ENCODE data around the gene CMTM6.
"Not testable (repeated sequence)": the region's sequence is repeated elsewhere in the genome, so short reads cannot be mapped to it uniquely, and the experiment has no call there.

The CMTM6 gene

DNA sequence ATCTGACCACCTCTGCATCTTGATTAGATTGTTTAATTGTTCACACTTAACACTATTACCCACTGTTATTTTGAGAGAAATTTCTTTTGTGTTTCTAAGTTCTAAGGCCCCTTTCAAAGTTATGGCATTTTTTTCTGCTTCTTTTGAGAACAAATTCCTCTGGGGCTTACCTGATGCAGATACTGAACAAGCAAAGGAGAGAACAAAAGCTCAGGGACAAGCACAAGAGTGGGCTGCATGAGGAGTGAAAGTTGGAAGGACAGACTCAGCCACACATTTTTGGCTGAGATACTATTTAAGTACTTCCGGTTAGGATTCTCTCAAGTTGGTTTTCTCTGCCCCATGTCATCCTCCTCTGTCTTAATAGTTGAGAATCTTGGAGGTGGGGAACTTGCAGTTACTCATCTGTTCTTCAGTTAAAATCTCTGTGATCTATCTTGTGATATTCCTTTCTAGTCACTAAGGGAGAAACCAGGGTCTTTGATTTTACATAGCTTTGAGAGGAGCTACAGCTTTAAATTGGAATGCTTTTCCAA lies 54.7 kb downstream of the CMTM6 start:
- no peak for DNase-seq (ENCODE audit: low read depth in 2 of 2)

DNA sequence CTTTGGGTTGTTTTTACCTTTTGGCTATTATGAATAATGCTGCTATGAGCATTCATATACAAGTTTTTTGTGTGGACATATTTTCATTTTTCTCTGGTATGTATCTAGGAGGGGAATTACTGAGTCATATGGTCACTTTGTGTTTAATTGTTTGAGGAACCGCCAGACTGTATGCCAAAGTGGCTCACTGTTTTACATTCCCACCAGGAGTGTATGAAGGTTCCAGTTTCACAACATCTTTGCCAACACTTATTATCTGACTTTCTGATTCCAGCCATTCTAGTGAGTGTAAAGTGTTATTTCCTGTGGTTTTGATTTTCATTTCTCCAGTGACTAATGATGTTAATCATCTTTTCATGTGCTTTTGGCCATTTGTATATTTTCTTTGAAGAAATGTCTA lies 59.2 kb downstream of the CMTM6 start:
- DNase-seq (ENCODE audit: low read depth in 2 of 2): no peak

DNA sequence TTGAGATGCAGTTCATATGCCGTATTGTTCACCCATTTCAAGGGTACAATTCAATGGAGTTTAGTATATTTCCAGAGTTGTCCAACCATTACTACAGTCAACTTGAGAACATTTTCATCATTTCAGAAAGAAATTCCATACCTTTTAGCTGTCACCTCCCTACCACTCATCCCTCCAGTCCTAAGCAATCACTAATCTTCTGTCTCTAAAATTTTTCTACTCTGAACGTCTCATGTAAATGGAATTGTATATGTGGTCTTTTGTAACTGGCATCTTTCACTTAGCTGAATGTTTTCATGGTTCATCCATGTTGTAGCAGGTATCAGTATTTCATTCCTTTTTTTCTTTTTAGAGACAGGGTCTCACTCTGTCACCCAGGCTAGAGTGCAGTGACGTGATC lies 59.9 kb downstream of the CMTM6 start:
- no peak for DNase-seq (ENCODE audit: low read depth in 2 of 2)

DNA sequence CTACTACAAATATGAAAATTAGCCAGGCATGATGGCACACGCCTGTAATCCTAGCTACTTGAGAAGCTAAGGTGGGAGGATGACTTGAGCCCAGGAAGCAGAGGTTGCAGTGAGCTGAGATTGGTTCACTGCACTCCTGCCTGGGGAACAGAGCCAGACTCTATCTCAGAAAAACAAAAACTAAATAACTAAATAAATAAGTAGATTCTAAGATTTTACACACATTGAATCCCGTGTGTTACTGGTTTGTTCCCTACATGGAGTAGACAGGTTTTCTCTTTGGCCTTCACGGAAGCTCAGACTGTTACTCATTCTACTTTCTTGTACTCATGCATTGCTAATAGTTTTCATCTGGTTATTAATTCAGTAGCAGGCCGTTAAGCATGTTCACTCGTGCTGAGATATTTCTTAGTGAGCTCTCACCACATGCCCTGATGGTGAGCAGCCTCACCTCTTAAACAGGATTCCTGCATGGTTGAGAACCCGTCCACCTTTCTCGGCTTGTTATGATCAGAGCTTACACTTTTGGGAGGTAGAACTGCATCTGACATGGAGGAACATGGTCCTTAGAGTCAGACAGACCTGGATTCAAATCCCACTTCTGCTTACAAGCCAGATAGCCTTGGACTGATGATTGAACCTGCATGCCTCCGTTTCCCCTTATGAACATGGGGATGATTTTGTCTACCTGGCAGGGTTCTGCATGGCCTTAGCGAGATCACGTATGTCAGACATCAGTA lies 61.9 kb downstream of the CMTM6 start:
- no peak for DNase-seq (ENCODE audit: low read depth in 2 of 2)

DNA sequence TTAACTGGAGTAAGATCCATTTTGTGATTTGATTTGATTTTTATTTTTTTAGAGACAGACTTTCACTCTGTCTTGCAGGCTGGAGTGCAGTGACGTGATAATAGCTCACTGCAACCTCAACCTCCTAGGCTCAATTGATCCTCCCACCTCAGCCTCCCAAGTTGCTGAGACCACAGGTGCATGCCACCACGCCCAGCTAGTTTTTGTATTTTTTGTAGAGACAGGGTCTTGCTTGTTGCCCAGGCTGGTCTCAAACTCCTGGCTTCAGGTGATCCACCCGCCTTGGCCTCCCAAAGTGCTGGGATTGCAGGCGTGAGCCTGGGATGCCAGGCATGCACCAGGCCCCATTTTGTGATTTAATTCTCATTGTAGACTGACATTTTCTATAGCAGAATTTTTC lies 63.2 kb downstream of the CMTM6 start:
- not testable (repeated sequence) for DNase-seq (ENCODE audit: low read depth in 2 of 2)

DNA sequence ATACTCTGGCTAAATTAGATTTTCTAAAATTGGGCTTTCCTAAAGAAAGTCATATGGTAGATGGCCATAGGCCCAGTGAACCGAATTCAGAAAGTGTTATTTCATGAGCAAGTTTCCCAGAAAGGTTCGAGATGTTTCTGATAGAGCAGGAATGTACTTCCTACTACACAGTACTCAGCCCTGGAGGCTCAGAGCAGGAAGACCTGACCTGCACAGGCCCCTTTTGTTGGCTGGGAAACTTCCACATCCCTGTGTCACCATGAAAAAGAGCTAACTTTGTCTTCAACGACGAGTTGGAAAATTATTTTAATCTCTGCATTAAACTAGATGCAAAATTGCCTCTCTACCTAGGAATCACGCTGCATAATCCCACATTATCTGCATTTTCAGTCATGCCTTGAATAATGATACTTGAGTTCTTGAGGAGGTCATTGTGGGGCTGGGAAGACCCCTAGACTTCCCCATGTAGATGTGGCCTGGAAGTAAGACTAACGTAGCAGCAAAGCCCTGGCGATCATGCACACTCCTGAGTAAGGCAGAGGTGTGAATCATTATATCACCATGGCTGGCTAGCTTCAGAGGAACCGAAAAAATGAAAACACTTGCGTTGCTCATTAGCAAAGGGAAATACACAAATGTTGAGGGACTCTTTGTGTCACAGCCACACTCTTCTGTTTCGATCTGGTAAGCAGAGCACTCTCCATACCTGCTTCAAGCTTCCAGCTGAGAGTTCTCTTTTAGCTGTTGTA lies 63.9 kb downstream of the CMTM6 start:
- DNase-seq (ENCODE audit: low read depth in 2 of 2): no peak

DNA sequence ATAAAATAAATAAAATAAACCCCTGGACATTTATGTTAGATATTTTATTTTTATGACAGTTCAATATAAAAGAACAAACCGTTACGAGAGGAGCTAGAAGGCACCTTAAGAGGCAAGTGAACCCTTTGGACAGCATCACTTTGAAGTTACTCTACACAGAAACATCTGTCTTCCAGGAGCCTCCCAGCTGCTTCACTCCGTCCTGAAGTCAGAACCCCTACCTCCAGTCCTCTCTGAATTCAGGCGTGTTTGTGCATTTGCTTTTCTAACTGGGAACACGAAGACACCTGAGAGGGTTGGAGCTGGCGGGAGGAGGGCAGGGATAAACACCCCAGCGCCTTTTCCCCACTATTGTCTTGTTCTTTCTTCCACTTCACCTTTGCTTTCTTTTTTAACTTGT lies 64.8 kb downstream of the CMTM6 start:
- DNase-seq (ENCODE audit: low read depth in 2 of 2): no peak

DNA sequence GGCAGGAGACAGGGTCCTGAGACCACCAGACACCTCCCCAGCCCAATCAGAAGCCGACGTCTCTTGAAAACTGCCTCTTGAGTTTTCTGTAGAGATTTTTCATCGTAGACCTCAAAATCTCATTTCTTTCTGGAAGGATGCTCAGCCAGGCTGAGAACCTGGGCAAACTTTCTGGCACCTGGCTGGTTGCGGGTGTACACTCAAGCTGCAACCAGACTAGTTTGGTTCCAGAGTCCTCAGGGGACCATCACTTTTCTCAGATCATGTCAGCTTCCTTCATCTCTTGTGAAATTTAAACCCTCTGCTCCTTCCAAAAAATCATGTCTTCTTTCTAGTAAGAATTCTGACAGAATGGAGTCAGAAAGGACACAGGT lies 65.8 kb downstream of the CMTM6 start:
- no peak for DNase-seq (ENCODE audit: low read depth in 2 of 2)

DNA sequence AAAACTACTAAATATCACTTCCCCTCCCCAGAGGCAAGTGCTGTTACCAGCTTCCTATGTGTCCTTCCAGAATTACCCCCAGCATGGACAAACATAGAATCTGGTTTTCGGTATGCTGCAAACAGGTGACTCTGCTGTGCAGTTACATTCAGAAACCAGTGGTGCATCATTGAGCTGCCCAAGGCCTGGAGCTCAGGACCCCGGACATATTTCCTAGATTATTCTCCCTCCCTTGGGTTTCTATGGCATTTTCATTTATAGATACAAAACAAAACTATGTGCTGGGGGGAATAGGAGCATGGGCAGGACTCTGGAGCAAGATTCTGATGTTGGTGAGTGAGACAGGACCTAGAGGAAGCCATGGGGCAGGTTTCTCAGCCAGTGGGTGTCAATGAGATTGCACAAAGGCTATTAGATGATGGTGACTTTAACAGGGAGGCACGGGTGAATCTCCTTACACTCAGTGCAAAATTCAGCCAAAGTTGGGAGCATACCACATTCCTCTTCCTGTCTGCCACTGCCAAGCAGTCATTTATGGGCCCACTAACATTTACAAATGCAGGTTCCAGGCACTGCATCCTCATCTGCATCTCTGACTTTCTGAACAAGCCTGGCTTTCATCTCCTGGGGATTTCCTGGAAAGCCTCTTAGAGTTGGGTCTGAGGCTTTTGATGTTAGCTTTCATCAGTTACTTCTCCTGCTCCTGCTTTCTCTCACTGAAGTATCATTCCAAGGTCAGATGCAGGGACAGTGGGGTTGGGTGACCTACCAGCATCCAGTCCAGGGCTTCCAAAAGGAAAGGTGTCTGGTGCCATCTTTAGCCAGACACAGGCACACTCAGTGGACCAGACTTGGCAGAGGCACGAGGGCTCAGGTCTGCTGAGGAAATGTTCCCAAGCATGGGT lies 66.5 kb downstream of the CMTM6 start:
- DNase-seq (ENCODE audit: low read depth in 2 of 2): no peak

DNA sequence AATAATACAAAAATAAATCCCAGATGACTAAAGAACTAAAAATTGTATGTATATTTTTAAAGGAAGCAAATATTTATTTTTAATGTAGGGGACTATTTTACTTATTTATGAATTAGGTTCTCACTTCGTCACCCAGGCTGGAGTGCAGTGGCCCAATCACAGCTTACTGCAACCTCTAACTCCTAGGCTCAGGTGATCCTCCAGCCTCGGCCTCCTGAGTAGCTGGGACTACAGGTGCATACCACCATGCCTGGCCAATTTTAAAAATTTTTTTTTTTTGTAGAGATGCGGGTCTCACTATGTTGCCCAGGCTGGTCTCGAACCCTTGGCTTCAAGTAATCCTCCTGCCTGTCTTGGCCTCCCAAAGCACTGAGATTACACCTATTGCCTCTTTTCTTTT lies 68.4 kb downstream of the CMTM6 start:
- DNase-seq (ENCODE audit: low read depth in 2 of 2): no peak

DNA sequence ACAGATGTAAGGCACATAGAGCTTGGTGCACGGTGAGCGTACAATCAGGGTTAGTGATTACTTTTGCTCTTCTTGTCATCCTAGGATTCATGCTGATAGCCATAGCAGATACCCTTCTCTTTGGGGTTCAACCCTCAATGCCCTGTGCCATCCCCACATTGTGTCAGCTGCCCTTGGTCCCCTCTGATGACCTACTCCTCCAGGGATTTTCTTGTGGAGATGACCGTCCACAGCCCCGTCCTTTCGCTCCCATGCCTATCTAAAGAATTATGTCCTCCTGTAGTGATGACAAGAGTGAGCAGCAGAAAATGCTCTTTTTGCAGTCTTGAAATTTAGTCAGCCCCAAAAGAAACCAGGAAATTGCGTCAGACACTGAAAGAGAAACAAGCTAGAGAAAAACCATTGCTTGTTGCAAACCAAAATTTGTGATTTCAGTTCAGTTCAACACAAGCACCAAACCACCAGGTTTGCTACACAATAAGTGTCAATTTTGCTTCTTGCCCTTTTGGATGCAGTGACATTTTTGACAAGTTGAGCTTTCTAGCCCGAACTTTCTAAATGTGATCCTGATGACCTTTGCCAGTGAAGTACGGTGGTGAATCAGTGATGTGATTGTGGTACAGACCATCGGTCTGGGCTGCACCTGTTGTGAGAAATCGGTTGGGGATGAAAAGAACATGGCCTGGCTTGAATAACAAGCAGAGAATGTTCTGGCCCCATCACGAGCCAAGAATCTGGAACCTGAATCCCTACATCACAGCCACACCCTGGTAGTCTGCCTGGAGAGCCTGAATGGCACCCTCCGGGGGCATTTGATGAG lies 69.7 kb downstream of the CMTM6 start:
- DNase-seq (ENCODE audit: low read depth in 2 of 2): no peak

DNA sequence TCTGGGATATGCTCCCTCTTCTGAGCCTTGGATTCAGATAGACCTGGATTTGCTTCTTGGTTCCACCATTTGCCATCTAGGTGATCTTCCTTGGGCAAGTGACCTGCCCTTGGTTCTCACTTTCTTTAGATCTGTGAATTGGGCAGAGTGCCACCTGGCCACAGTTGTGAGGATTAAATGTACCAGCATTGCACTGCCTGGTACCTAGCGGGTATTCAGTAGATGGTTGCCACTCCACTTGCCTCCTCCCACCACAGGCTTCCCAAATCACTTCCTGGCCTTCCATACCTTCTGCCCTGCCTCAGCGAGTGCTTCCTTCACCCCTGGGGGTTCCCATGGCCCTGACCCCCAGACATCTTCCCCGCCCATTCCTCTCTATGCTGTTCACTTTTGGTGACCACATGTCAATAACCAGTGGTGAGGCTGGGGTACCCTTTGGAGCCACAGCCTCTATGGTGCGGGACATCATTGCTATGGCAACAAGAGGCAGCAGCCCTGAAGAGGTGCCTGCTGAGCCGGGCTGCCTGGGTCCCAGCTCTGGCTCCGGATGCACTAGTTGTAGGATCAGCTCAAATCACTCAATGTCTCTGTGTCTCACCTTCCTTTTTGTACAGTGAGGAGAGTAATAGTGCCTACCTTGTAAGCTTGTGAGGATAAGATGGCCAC lies 70.5 kb downstream of the CMTM6 start:
- no peak for DNase-seq (ENCODE audit: low read depth in 2 of 2)

DNA sequence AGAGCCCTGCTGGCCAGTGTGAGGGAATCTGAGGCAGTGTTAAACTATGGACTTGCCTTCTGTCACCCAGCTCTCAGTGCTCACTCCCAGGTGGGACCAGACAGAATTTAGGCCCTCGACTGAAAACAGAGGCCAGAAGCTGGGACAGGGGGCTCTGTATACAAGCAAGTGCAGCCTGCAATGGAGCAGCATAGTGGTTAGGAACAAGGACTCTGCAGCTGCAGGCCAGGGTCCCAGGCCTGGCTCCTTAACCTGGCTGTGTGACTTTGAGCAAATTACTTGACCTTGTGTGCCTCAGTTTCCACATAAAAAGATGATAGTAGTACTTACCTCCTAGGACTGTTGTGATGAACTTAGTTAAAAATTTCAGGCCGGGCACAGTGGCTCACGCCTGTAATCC lies 71.2 kb downstream of the CMTM6 start:
- DNase-seq (ENCODE audit: low read depth in 2 of 2): no peak

All from stimulated activated CD8-positive, alpha-beta memory T cell treated with anti-CD3 and anti-CD28 coated beads, Interleukin-2, amount 100 ng/mL, for 1 hour (primary cell).